GM19035 (cell line): ENCODE data around the gene EXT2.

Source experiments
- ATAC-seq: cut with Tn5 transposase; IDR thresholded peaks from one replicate; pipeline ENCODE4 v1.9.1; 2021; ENCODE audit not compliant: unreplicated experiment

The EXT2 gene

DNA sequence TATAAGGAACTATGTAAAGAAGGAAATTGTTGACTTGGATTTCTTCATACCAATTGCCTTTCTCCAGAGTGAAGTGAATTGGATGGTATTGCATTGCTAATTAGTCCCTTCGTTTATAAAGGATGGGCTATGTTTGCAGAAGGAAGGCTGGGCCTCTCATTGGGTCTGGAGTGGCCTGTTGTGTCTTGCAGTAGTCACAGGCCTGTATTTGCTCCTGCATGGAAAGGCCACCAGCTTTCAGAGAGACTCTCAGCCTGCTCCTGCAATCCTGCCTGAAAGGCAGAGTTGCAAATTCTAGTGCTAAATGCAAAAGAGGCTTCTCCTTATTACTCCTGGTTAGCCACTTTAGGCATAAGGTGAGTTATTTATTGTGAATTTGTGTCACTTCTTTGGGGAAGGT is 103.8 kb downstream of the EXT2 start:
- no peak for ATAC-seq

DNA sequence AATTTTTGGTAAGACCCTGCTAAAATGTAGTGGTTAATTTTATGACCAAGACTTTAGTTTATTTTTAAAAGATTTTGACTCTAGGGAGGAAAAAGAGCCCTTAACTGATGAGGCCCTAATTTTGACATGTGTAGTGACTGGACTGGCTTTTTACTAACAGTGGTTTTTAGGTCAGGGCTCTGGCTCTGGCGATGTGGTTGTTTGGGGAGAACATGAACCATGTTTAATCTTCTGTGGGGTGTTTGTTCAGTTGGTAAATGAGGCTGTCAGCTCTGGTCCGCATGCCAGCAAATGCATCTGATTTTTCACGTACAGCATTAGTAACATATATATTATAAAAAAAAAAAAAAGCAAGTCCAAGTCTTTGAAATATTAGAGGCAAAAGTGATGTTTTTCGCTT is 104.3 kb downstream of the EXT2 start:
- ATAC-seq = no peak

DNA sequence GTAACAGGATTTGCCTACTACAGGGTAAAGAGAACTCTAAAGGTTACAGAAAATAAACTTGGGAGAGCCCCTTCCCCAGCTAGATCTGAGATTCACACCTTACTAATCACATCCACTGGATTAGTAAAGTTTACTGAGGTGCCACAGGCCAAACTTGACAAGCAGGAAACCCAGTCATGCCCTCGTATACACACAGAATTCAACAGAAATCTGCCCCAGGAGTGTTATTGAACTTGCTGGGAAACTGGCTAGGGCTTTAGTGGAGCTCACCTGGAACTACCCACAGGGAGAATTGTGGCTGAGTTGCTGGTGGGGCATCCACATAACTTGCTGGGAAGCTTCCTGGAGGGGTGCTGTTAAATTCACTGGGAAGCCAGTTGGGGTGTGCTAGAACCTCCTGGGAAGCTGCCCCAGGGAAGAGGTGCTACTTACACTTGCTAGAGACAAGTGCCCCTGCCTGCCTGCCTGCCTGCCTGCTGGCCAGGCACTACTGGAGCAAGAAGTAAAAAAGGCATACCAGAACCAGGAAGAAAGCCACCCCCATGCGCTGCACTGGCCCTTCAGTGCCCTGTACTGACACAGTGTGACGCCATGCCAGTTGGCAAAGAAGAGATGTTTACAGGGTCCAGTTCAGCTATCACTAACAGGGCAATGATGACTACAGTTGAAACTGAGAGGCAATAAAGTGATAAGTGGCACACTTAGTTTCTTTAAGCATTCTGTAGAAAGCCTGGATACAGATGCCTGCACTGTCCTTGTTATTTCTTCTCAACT is 108.0 kb downstream of the EXT2 start:
- ATAC-seq = no peak

DNA sequence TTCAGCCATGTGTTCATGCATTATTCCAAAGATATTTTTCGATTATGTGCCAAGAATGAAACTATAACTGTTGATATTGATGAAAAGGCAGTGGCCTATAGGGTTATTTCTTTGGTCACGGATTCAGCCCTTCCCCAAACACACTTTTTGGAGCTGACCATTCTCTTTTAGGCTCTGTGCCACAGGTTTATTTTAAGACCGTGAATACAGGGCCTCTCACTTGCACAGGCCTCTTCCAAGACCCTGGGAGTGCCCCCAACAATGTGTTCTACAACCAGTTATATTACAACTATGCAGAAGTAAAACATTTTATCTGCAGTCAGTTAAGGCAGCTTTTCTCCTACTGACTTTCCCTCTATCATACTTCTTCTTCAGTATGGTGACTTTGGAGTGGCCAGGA is 109.9 kb downstream of the EXT2 start:
- no peak for ATAC-seq

DNA sequence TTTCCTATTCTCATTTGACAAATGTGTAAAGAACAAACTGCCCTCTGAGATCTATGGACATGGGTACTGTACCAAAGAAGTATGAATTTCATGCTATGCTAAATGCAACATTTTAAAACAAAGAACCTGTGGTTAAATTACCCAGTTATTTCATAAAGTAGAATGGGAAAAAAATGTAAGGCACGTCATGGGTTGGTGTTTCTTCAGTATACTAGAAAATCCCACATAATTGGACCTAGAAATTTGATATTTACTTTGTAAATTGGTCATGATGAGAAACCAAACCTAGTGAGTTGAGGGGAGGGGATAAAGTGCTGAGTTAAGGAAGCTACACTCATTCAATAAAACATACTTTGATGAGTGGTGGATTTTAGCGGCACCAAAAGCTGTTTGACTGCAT is 110.4 kb downstream of the EXT2 start:
- ATAC-seq = no peak

DNA sequence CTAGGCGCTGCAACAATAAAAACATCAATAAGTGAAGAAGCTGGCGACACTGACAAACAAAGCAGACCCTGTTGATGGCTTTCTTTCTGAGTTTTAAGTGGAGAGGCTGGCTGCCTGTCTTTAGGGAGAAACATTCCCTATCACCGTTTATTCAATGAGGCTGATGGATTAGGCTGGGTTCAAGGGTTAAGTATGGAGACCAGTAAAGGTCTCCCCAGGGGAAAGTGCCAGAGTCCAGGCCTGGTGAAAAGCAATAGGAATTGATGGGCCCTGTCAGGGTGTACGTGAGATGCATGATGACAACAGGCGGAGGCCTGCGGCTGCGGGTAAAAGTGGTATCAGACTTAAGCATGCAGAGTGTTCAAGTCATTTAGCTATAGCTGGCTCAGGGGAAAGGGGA is 111.8 kb downstream of the EXT2 start:
- no peak for ATAC-seq

DNA sequence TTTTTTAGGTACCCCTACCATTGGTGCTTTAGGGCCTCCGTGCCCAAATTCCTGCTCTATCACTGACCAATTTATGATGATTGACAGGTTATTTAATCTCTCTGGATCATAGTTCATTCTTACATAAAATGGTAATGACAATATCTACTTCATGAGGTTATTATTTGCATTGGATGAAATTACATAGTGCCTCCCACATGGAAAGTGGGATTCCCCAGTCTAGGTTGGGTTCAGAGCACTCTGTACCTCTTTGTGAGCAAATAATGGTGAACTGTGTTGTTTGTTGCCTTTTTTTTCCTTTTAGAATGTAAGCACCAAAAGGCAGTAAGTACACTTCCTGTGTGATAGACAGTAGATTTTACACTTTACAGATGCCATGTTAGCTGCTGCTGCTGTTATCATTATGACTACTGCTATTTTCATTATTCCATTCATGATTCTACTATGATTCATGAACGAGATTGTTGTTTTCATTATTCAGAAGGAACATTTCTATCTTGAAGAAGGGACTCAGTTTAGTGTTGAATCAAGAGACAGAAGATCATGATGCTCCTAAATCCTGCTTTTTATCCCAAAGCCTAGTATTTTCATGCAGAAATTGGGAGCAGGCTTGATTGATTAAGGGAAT is 113.6 kb downstream of the EXT2 start:
- no peak for ATAC-seq

DNA sequence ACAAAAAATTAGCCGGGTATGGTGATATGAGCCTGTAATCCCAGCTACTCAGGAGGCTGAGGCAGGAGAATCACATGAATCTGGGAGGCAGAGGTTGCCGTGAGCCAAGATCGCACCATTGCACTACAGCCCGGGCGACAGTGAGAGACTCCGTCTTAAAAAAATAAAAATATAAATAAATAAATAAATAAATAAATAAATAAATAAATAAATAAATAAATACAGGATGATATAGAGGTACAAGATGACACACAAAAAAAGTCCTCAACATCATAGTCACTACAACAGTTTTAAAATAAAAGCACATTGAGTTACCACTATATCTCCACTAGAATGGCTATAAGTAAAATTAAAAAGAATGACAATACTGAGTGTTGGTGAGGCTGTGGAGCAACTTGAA is 116.7 kb downstream of the EXT2 start:
- ATAC-seq = no peak

DNA sequence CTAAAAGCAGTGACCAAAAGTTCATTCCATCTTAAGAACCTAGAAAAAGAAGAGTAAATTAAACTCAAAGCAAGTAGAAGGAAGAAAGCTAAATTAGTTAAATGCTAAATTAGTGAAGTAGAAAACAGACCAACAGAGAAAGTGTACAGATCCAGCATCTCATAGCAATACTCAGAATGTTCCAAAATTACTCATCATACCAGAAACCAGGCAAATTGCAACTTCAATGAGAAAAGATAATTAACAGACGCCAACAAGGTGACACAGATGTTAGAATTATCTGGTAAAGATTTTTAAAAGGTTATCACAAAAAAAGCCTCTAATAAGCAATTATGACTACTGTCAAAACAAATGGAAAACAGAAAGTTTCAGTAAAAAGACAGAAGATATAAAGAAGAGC is 117.7 kb downstream of the EXT2 start:
- ATAC-seq = no peak

DNA sequence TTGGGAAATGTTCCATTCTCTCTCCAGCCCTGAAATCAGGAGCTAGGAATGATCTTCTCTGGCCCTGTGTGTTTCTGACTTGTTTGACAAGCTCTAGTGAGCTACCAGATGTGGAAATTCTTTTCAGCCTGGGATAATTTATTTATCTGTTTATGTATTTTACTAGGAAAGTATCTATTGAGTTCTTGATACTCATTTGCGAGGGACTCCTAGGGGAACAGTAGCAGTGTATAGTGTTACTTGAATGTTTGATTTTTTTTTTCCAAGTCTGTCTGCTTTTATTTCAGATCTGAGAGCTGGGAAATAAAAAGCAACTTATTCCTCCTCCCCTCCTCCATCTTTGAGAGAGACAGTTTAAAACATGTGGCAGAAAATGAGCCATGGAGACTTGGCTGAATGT is 122.0 kb downstream of the EXT2 start:
- no peak for ATAC-seq

DNA sequence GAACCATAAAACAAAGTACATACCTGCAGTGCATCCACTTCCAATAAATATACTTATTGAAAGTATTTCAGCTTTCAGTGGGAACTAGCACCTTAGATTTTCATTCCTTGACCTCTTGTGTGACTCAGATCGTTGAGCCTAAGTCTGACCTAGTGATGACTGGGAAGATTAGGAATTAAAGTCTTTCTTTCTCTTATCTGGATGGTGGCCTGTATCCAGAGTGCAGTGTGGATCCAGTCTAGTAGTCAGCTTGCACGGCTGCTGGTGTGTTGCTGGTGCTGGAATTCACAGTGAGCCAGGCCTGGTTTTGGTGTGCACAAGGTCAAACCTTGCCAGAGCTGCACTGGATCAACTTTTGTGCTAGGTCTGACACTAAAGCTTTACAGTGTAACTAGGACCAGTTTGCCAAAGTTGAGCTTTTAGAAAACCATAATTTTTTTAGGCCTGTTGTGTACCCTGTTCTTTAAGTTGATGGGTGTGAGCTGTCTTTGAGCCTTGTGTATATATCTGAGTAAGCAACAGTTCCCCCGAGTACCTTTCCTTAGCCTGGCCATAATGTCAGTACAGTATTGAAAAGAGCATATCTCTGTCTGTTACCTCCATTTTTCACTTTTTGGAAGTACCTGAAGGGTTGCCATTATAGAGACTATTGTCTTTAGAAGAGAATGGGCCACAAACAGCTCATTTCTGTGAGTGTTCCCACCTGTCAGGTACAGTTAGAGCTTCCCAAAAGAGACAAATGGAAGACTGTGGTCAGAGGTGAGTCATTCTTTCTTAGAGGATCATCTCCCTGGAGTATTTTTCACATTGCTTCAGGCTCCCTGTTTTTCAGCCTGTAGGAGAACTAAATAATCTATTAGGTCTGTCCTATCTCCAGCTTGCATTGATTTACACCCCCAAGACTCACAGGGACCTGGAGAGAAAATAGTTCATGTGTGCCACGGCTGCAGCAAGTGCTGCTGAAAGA is 124.6 kb downstream of the EXT2 start:
- no peak for ATAC-seq

DNA sequence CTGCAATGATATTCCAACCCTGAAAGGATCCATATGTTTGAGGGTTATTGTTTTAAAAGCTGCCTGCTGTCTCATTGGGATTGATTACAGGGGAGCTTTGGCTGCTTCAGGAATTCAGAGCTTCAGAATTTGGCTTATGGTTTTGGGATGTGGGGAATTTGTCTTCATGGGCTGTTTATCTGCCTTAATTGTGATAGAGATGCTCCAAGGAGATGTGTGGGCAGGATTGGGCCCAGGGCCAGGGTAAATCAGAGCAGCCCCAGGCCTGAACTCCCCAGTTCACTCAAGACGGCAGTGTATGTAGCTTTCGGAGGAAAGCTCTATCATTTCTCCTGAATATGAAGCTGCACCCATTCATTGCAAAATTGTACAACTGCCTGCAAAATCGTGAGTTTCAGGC is 126.0 kb downstream of the EXT2 start:
- no peak for ATAC-seq

DNA sequence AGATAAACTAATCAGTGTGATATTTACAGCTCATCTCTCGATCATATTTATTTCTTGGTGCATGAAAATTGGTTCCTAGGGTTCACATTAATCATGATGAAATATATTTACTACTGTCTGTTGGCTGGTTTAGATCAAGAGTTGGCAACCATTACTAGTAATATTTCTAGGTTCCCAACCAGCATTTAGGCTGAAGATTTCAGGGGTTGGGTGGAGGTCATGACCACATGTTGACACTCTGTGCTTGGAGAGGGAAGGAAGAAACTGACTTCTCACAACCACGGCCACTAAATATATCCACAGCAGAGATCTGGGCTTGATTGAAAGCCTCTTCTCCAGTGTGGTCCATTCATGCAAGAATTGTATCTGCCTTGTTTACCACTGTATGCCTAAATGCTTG is 126.5 kb downstream of the EXT2 start:
- ATAC-seq = no peak

DNA sequence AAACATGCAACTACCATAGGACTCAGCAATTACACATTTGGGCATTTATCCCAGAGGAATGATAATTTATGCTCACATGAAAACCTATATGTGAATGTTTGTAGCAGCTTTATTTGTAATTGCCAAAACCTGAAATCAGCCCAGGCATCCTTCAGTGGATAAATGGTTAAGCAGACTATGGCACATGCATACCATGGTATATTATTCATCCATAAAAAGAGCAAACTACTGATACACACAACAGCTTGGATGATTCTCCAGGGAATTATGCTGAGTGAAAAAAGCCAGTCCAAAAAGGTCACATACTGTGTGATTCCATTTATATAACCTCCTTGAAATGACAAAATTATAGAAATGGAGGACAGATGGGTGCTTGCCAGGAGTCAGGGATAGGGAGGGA is 127.8 kb downstream of the EXT2 start:
- no peak for ATAC-seq

DNA sequence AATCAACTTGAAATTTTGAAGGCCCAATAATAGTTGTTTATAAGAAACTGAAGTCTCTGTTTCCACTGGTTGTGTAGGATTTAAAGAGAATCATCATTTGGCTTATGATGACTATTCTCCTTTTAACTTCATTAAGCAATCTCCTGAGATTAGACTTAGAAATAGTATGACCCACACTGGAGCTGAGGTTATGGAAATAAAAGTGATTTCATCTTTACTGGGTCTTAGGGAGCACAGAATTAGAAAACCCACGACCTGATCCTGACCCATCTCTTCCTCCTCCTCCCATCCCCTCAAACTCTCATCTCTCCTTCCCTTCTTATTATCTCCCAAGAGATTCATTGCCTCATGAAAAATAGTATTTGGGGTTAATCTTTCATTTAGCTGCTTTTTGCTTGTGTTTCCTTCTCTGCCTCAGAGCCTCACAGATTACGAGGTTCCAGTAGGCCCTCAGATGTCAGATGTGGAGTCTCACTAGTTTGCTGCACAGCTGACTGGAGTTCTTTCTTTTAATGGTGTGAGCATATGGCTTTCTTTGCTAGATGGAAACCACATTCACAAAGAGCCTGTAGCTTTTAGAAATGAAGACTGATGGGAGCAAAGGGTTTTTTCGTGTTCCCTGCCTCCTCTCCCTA is 129.5 kb downstream of the EXT2 start:
- no peak for ATAC-seq

DNA sequence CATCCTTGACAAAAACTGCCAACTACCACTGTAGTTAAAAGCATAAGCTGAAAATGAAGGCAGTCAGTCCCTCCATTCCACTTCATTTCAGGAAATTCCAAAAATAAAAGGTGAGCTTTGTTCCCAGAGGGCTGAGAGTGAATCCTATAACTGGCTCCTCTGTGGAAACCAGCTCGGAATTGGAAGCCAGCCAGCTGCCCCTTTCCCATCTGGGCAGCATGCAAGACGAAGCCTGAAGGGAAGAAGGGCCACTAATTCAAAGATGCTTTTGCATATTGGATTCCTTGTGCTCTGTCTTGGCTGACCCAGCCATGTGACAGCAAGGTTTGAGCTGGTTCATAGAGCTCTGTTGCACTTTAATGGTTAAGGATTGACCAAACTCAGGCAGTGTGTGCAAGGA is 131.0 kb downstream of the EXT2 start:
- no peak for ATAC-seq

DNA sequence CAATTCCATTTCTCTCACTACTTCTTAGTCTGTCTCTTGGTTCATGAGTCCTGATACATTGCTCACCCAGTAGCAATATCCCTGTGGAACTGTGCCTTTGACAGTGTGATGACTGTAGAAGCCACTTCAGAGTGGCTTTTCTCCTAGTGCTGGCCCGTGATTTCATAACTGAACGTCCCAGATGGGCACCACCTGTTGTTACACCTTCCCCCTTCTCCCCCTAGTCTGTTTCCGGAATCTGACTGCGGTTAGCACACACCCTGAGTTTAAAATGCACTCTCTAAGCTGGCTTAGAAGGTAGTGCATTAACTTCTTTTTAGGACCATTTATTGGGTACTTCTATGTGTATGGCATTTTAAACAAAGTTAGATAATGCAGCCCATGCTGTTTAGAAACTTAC is 131.5 kb downstream of the EXT2 start:
- no peak for ATAC-seq

DNA sequence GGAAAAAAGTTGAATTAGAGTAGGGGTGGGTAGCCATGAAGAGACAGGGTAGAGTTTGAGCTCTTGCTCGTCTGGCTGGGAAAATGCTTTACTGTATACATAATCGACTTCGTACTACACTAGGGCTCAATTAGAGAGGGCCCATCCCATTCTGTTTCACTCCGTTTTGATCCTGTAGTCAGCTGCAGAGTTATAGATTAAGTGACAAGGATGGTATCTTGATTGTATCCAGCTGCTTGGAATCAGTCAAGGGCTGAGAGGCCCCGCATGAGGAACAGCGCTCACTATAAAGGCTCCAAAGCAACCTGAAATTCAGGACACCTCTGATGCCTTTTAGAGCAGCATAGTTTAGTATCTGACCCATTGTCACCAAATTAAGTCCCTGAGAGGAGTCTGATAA is 132.9 kb downstream of the EXT2 start:
- ATAC-seq = no peak

DNA sequence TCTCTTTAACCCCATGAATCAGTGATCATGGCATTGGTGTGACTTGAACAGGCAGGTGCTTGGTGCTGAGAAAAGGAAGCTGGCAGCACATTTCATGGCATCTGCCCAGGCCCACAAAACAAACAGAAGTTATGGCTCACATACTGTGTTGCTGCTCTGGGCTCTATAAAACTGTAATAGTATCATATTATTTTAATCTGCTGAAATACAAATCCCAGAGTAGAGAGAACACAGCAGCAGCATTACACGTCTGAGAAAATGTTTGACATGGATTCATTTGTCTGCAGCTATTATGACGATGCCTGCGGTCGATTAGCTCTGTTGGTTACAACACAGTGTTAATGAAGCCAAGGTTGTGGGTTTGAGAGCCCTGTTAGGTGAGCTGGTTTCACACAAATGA is 133.6 kb downstream of the EXT2 start:
- ATAC-seq = no peak

DNA sequence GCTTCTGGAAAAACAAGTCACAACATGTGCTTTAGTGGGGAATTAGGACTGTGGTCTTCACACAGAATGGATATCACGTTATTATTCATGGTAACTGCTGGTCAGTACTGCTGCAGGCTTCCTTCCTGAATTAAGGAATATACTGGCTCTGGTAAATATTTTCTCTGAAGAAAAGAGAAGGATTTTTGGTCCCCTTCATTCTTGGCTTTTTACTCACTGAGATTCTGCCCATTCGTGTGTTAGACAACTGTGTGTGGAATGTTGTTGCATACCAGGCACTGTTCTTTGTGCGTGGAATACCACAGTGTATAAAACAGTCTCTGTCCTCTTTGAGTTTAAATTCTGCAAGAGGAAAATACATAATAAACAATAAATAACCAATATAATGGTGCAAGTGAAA is 134.1 kb downstream of the EXT2 start:
- no peak for ATAC-seq

DNA sequence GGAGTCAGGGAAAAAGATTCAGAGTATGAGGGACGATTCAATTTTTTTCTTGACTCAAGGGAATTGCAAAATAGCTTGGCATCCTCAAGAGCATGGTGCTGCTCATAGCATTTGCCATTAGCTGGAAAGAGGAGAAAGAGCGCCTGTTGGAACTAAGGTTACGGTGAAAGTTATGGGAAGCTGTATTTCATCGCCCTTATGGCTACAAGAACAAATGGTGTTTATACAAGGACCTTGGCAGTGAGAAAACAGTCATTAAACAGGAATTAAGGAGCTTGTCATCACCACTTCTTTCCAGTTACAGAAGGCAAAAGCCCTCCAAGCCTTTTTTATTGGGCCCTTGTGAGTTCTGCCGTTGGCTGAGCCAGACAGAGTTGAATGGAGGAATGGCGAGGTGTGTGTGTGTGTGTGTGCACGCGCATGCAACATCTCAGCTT is 140.3 kb downstream of the EXT2 start:
- no peak for ATAC-seq
